Endothelial cell of umbilical vein (primary cell): ENCODE results near the gene GALNT17.

Experiments used
- CTCF ChIP-seq, 2 donors: IDR thresholded peaks; 1 replicate in 1 of 2; 2 replicates in 1 of 2; pipeline ENCODE4 v1.5.1; 2011; ENCODE audit warnings: low read length in 2 of 2, mild to moderate bottlenecking in 2 of 2, moderate library complexity in 2 of 2, control low read depth in 1 of 2, inconsistent platforms in 1 of 2, low read depth in 1 of 2; ENCODE audit not compliant: insufficient read depth in 1 of 2; ENCODE audit errors: extremely low read depth in 1 of 2
- EZH2 ChIP-seq: IDR thresholded peaks from 2 replicates; pipeline ENCODE4 v1.6.1; 2012; ENCODE audit warnings: borderline replicate concordance, low read depth, mild to moderate bottlenecking, moderate library complexity, low read length, inconsistent platforms; ENCODE audit not compliant: severe bottlenecking
- GATA2 ChIP-seq: IDR thresholded peaks from 2 replicates; pipeline ENCODE4 v1.7.0; 2011; ENCODE audit warnings: low read depth, mild to moderate bottlenecking, moderate library complexity, mixed read lengths, low read length; ENCODE audit not compliant: insufficient read length, insufficient read depth
- MYC ChIP-seq: IDR thresholded peaks from one replicate; pipeline ENCODE4 v1.6.1; 2011; ENCODE audit warnings: mild to moderate bottlenecking, low read depth, low read length
- POLR2A ChIP-seq: IDR thresholded peaks from 2 replicates; pipeline ENCODE4 v1.6.1; 2012; ENCODE audit warnings: low read depth, mild to moderate bottlenecking, control low read depth, low read length
- POLR2AphosphoS5 ChIP-seq: IDR thresholded peaks from 2 replicates; pipeline ENCODE4 v1.6.1; 2012; ENCODE audit warnings: low read depth, mild to moderate bottlenecking, control low read depth, low read length, moderate library complexity; ENCODE audit not compliant: insufficient read depth

GRCh38 chr7:71198887-71199286 is 66.9 kb downstream of the GALNT17 start:
- TF ChIP-seq POLR2A (no peak), CTCF (IDR thresholded peaks at IDR 0.05; ENCODE audit: extremely low read depth in 1 of 2, insufficient read depth in 1 of 2, low read depth in 1 of 2, low read length in 2 of 2) (no peak), GATA2 (no peak), POLR2AphosphoS5 (no peak), EZH2 (no peak), MYC (no peak)
